IMR-90 (cell line): ENCODE data around the gene THAP12.

Experiments used
- POLR2A ChIP-seq: IDR thresholded peaks from 2 replicates; pipeline ENCODE4 v1.6.1; 2012; ENCODE audit warnings: mild to moderate bottlenecking, low read depth, low read length
- SMC3 ChIP-seq: fragments of 150-350 bp; IDR thresholded peaks from 2 replicates; pipeline ENCODE4 v1.6.1; 2016; ENCODE audit warnings: low read depth, mild to moderate bottlenecking, antibody characterized with exemption, low read length, moderate library complexity

DNA sequence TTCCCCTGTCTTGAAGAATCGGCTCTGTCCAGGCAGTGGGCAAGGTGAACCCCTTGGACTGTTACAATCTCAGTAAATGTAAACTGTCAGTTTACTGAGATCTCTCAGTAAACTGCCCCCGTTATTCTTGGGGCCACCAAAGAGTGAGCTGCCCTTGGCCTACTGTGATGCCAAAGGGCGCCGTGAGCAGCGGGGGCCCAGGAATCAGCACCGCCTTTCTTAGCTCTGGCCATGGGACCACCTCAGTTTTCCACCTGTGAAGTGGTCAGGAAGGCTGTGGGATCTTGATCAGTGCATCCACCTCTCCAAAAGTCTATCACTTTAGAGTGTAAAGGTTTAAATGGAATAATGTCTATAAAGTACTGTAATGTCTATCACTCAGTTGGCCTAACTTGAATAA is 57.1 kb downstream of the THAP12 start:
- TF ChIP-seq POLR2A (no peak), SMC3 (no peak)
